Esophagus squamous epithelium (tissue), 5 donors: ENCODE data around the gene TRAPPC6A. TPM values are rescaled to one million over a fixed set of nuclear protein-coding genes. Genes with fewer than 3 reads are reported as not detected.

Experiments used
- DNase-seq: peaks from one replicate; lab custom pipeline; 2025; lab: John Stamatoyannopoulos, UW
- H3K27ac ChIP-seq, 4 donors: fragments of 200-600 bp; sonication (generic); one replicate each; pipeline ENCODE4 v1.5.1; 2016 to 2019; ENCODE audit warnings: mild to moderate bottlenecking in 1 of 4
- H3K27me3 ChIP-seq, 4 donors: fragments of 200-600 bp; sonication (generic); 1 replicate in 3 of 4; 2 replicates in 1 of 4; pipeline versions ENCODE4 v1.5.1 to v1.6.0; 2017 to 2021; ENCODE audit warnings: antibody characterized with exemption in 1 of 4
- H3K36me3 ChIP-seq, 3 donors: fragments of 200-600 bp; sonication (generic); one replicate each; pipeline ENCODE4 v1.5.1; 2016 to 2019
- H3K4me1 ChIP-seq, 3 donors: fragments of 200-600 bp; sonication (generic); one replicate each; pipeline ENCODE4 v1.5.1; 2017 to 2019
- H3K4me3 ChIP-seq, 4 donors: fragments of 200-600 bp; sonication (generic); 1 replicate in 3 of 4; 2 replicates in 1 of 4; pipeline ENCODE4 v1.5.1; 2016 to 2019; ENCODE audit warnings: mild to moderate bottlenecking in 2 of 4, moderate library complexity in 1 of 4
- H3K9me3 ChIP-seq, 3 donors: fragments of 200-600 bp; sonication (generic); one replicate each; pipeline ENCODE4 v1.5.1; 2016 to 2019
- CTCF ChIP-seq, 6 experiments: fragments of 450-650 bp in 4 of 6; fragments of 200-600 bp in 2 of 6; sonication (generic) in 2 of 6; IDR thresholded peaks; one replicate each; pipeline ENCODE4 v1.5.1; 2016 to 2019; ENCODE audit warnings: antibody characterized with exemption in 6 of 6, mild to moderate bottlenecking in 4 of 6, moderate library complexity in 4 of 6
- POLR2A ChIP-seq, 4 donors: fragments of 450-650 bp; IDR thresholded peaks; one replicate each; pipeline ENCODE4 v1.6.1; 2017; ENCODE audit warnings: antibody characterized with exemption in 4 of 4, mild to moderate bottlenecking in 4 of 4, moderate library complexity in 3 of 4
- WGBS, 2 donors: methylation state at CpG; one replicate each; pipeline ENCODE4 v1.1.5; 2018; 5-methylcytosine and 5-hydroxymethylcytosine counted together
- intact Hi-C: fragments of 100-400 bp; cut with DNase I; formaldehyde crosslinking; loops from one replicate; pipeline ENCODE4 v1.15.0; 2022
- total RNA-seq, 4 donors: library from RNA; depleted of rRNA; stranded (reverse); fragments of >200 nt; gene quantifications; one replicate each; pipeline ENCODE4 v1.1.0, GENCODE V29; 2016
- donor health status: DM: yes; HTN: yes; CAD: no.

TRAPPC6A gene
- total RNA-seq, 4 donors from 2014 or later = 5.4 to 27.8 (median 18.0) TPM

GRCh38 chr19:45133661-45134060, 44.4 kb downstream of the TRAPPC6A start:
- no peak for DNase-seq
- intact Hi-C loops = no loop called here
- Histone ChIP-seq H3K27me3 (no peaks in the 10 kb centered on the region), H3K4me3 (no peak overlapping the region), H3K4me1 (peaks cover 0 to 20% (median 0%) of the 10 kb centered on the region in 3 donors), H3K27ac (no peak overlapping the region), H3K36me3 (peaks cover 0 to 21% (median 0%) of the 10 kb centered on the region in 3 donors), H3K9me3 (no peaks in the 10 kb centered on the region)
- TF ChIP-seq POLR2A (IDR thresholded peaks at IDR 0.05) = no peak
- no peak for TF ChIP-seq CTCF (IDR thresholded peaks at IDR 0.05)
- 86 to 97% methylated on average over 7 of the region's 8 CpGs for whole genome bisulfite sequencing, 2 donors

GRCh38 chr19:45130888-45131615, 47.0 kb downstream of the TRAPPC6A start:
- intact Hi-C loops = no loop called here
- no peak overlapping the region for H3K4me3 ChIP-seq
- peaks cover 0 to 22% (median 0%) of the 10 kb centered on the region in 3 donors for H3K36me3 ChIP-seq
- peaks cover 0 to 3% (median 0%) of the 10 kb centered on the region in 3 donors for H3K4me1 ChIP-seq
- DNase-seq = no peak
- WGBS, 2 donors = 16% methylated on average over 9 of the region's 13 CpGs; no CpG with 5 or more reads in 1 of the 2 donors
- no peak overlapping the region for H3K27ac ChIP-seq
- H3K27me3 ChIP-seq = no peaks in the 10 kb centered on the region
- H3K9me3 ChIP-seq = no peaks in the 10 kb centered on the region
- TF ChIP-seq POLR2A (IDR thresholded peaks at IDR 0.05) = no peak
- TF ChIP-seq CTCF (IDR thresholded peaks at IDR 0.05) = peak in 3 of 6 experiments; percentile 8 to 48 (median 9)

GRCh38 chr19:45130236-45130635, 47.8 kb downstream of the TRAPPC6A start:
- Histone ChIP-seq H3K36me3 (peaks cover 0 to 20% (median 0%) of the 10 kb centered on the region in 3 donors), H3K27me3 (no peaks in the 10 kb centered on the region), H3K4me3 (no peak overlapping the region), H3K4me1 (peaks cover 0 to 11% (median 0%) of the 10 kb centered on the region in 3 donors), H3K9me3 (no peaks in the 10 kb centered on the region), H3K27ac (no peak overlapping the region)
- intact Hi-C loops = no loop called here
- no peak for DNase-seq
- TF ChIP-seq CTCF (IDR thresholded peaks at IDR 0.05) = no peak
- TF ChIP-seq POLR2A (IDR thresholded peaks at IDR 0.05) = no peak
- 79 to 97% methylated on average over 4 to 6 of the region's 13 CpGs for WGBS, 2 donors

- peaks cover 0 to 13% (median 0%) of the 10 kb centered on the region in 3 donors for H3K36me3 ChIP-seq
- H3K4me1 ChIP-seq = peaks cover 4 to 25% (median 6%) of the 10 kb centered on the region in 3 donors
- DNase-seq = no peak
- H3K27ac ChIP-seq = no peak overlapping the region
- no peaks in the 10 kb centered on the region for H3K27me3 ChIP-seq
- WGBS, 2 donors = 85 to 97% methylated on average over 4 to 5 of the region's 5 CpGs
- H3K4me3 ChIP-seq = no peak overlapping the region
- intact Hi-C loops = no loop called here
- no peaks in the 10 kb centered on the region for H3K9me3 ChIP-seq
- TF ChIP-seq CTCF (IDR thresholded peaks at IDR 0.05) (no peak), POLR2A (IDR thresholded peaks at IDR 0.05) (no peak)
Measured at GRCh38 chr19:45128806-45129205, 49.2 kb downstream of the TRAPPC6A start.

GRCh38 chr19:45128146-45128545, 49.9 kb downstream of the TRAPPC6A start:
- WGBS, 2 donors = 87 to 96% methylated on average over 5 of the region's 5 CpGs

More at GRCh38 chr19:45128146-45128545, 49.9 kb downstream of the TRAPPC6A start:
- DNase-seq = no peak
- H3K4me1 ChIP-seq = peaks cover 7 to 32% (median 11%) of the 10 kb centered on the region in 3 donors
- no peaks in the 10 kb centered on the region for H3K9me3 ChIP-seq
- no peaks in the 10 kb centered on the region for H3K27me3 ChIP-seq
- intact Hi-C loops = no loop called here
- no peak for TF ChIP-seq POLR2A (IDR thresholded peaks at IDR 0.05)
- H3K36me3 ChIP-seq = peaks cover 0 to 11% (median 0%) of the 10 kb centered on the region in 3 donors
- no peak overlapping the region for H3K27ac ChIP-seq
- no peak overlapping the region for H3K4me3 ChIP-seq
